ENCODE measurements around the gene ZNF263. TPM values are rescaled to one million over a fixed set of nuclear protein-coding genes. Genes with fewer than 3 reads are reported as not detected.
A peak's percentile ranks its signal among the peaks of the same experiment; 100 is the strongest.

ZNF263 gene
- total and polyA plus RNA-seq, 12 donors, result 18.5 to 84.0 (median 31.6) TPM

- intact Hi-C loops (cut with DNase I), result loop anchor here (10.0 kb wide), 2 partner anchors 87 to 93 kb away; partner anchors contain the start of genes ZNF174 (in 1 of the 2) and ZSCAN32 (in 1 of the 2)
- Histone ChIP-seq H3K27me3 (no peaks in the 10 kb centered on the region), H3K36me3 (replicated peaks in 1 of 2) (no peaks in the 10 kb centered on the region), H3K4me1 (replicated peaks in 1 of 2) (no peaks in the 10 kb centered on the region), H3K27ac (no peak overlapping the region), H3K4me3 (peak overlapping the region in 1 of 4 donors; percentile 7), H3K9me3 (replicated peaks in 1 of 3) (peaks cover 0 to 88% (median 30%) of the 10 kb centered on the region in 3 donors)
- no peak for DNase-seq
- TF ChIP-seq POLR2A (IDR thresholded peaks at IDR 0.05) (no peak), CTCF (IDR thresholded peaks at IDR 0.05) (no peak)
- 94 to 98% (median 97%) methylated on average over 3 of the region's 3 CpGs for WGBS, 4 donors
These were observed 34.2 kb downstream of the ZNF263 start for GRCh38 chr16:3317315-3317999.

GRCh38 chr16:3321816-3322215, 38.5 kb downstream of the ZNF263 start:
- peaks cover 0 to 61% (median 17%) of the 10 kb centered on the region in 3 donors for H3K9me3 ChIP-seq (replicated peaks in 1 of 3)
- TF ChIP-seq POLR2A (IDR thresholded peaks at IDR 0.05) (no peak), CTCF (IDR thresholded peaks at IDR 0.05) (no peak)

GRCh38 chr16:3327514-3327913, 44.2 kb downstream of the ZNF263 start:
- no peak for DNase-seq
- Histone ChIP-seq H3K9me3 (replicated peaks in 1 of 3) (peaks cover 0 to 12% (median 0%) of the 10 kb centered on the region in 3 donors), H3K4me1 (replicated peaks in 1 of 2) (no peaks in the 10 kb centered on the region), H3K36me3 (replicated peaks in 1 of 2) (no peaks in the 10 kb centered on the region), H3K4me3 (no peak overlapping the region), H3K27ac (no peak overlapping the region), H3K27me3 (no peaks in the 10 kb centered on the region)
- 74 to 94% (median 85%) methylated on average over 4 of the region's 4 CpGs for WGBS, 4 donors
- TF ChIP-seq POLR2A (IDR thresholded peaks at IDR 0.05) (no peak), CTCF (IDR thresholded peaks at IDR 0.05) (no peak)
- intact Hi-C loops (cut with DNase I), result no loop called here

More at GRCh38 chr16:3321816-3322215, 38.5 kb downstream of the ZNF263 start:
- Histone ChIP-seq H3K4me1 (replicated peaks in 1 of 2) (no peaks in the 10 kb centered on the region), H3K36me3 (replicated peaks in 1 of 2) (no peaks in the 10 kb centered on the region), H3K27me3 (no peaks in the 10 kb centered on the region), H3K27ac (no peak overlapping the region), H3K4me3 (no peak overlapping the region)
- DNase-seq, result no peak
- WGBS, 4 donors, result 60 to 67% (median 63%) methylated on average over 2 of the region's 2 CpGs
- intact Hi-C loops (cut with DNase I), result no loop called here

GRCh38 chr16:3328104-3328503, 44.8 kb downstream of the ZNF263 start:
- H3K36me3 ChIP-seq (replicated peaks in 1 of 2), result no peaks in the 10 kb centered on the region
- no peak for TF ChIP-seq POLR2A (IDR thresholded peaks at IDR 0.05)
- intact Hi-C loops (cut with DNase I), result no loop called here
- peaks cover 0 to 7% (median 0%) of the 10 kb centered on the region in 3 donors for H3K9me3 ChIP-seq (replicated peaks in 1 of 3)
- no peak overlapping the region for H3K4me3 ChIP-seq
- H3K27me3 ChIP-seq, result no peaks in the 10 kb centered on the region
- WGBS, 4 donors, result 36 to 75% (median 42%) methylated on average over 3 of the region's 3 CpGs
- H3K4me1 ChIP-seq (replicated peaks in 1 of 2), result no peaks in the 10 kb centered on the region
- H3K27ac ChIP-seq, result no peak overlapping the region
- DNase-seq, result no peak

- no peaks in the 10 kb centered on the region for H3K4me1 ChIP-seq (replicated peaks in 1 of 2)
- H3K4me3 ChIP-seq, result no peak overlapping the region
- DNase-seq, result no peak
- H3K36me3 ChIP-seq (replicated peaks in 1 of 2), result no peaks in the 10 kb centered on the region
- H3K9me3 ChIP-seq (replicated peaks in 1 of 3), result peaks cover 0 to 1% (median 0%) of the 10 kb centered on the region in 3 donors
- 38 to 58% (median 52%) methylated on average over 2 of the region's 2 CpGs for WGBS, 4 donors
- no peaks in the 10 kb centered on the region for H3K27me3 ChIP-seq
- TF ChIP-seq CTCF (IDR thresholded peaks at IDR 0.05), result no peak
- TF ChIP-seq POLR2A (IDR thresholded peaks at IDR 0.05), result no peak
- intact Hi-C loops (cut with DNase I), result no loop called here
- H3K27ac ChIP-seq, result no peak overlapping the region
These were observed 45.4 kb downstream of the ZNF263 start for GRCh38 chr16:3328643-3329042.
